H1 (cell line): Measurements from ENCODE around the gene SLC25A4. TPM values are rescaled to one million over a fixed set of nuclear protein-coding genes. Genes with fewer than 3 reads are reported as not detected.

ENCODE experiments used
- polyA plus RNA-seq, 7 experiments: library from polyadenylated mRNA; depleted of rRNA in 3 of 7; stranded (reverse) in 5 of 7; unstranded in 2 of 7; fragments of >200 nt in 5 of 7; fragments of 200-250 nt in 2 of 7; gene quantifications; 1 replicate in 5 of 7; 2 replicates in 1 of 7; 4 replicates in 1 of 7; pipeline versions ENCODE4 v1.2.1 to v1.2.3, GENCODE V29; 2011 to 2013; ENCODE audit warnings: missing spikeins in 2 of 7, mixed read lengths in 2 of 7
- total RNA-seq: library from RNA; stranded (reverse); fragmentation: NEBNext Ultra II Directional; extraction: Animal tissue kit (Norgen Biotek cat#: 25700); gene quantifications from 2 replicates; pipeline ENCODE4 v1.2.1, GENCODE V29; 2021
- TF ChIP-seq, protein P1 (sequence below): IDR thresholded peaks from 2 replicates; pipeline ENCODE4 v1.6.1; 2012; ENCODE audit warnings: inconsistent platforms

Gene SLC25A4
- total and polyA plus RNA-seq, 2 of the 8 experiments (the other 6 are each of a cell fraction or from before 2014, with no cell fraction given) = 41.3 to 42.0 TPM

- TF ChIP-seq, protein P1, sequence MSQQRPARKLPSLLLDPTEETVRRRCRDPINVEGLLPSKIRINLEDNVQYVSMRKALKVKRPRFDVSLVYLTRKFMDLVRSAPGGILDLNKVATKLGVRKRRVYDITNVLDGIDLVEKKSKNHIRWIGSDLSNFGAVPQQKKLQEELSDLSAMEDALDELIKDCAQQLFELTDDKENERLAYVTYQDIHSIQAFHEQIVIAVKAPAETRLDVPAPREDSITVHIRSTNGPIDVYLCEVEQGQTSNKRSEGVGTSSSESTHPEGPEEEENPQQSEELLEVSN = no peak
These were observed 19.1 kb upstream of the SLC25A4 start (continued) for GRCh38 chr4:185124006-185124405.
